Measurements from ENCODE around the gene ZNF319.

The ZNF319 gene

GRCh38 chr16:58029410-58029809 is 28.9 kb upstream of the ZNF319 start:
- Mint-ChIP-seq H3K9me3 (no peaks in the 10 kb centered on the region), H3K36me3 (ENCODE audit: low read depth) (no peaks in the 10 kb centered on the region), H3K4me1 (peaks cover 7% of the 10 kb centered on the region), H3K4me3 (no peak overlapping the region), H3K27ac (no peak overlapping the region), H3K27me3 (peaks cover 9% of the 10 kb centered on the region)
- DNase-seq (no peak), ATAC-seq (no peak)

- H3K4me1 Mint-ChIP-seq = peaks cover 8% of the 10 kb centered on the region
- H3K36me3 Mint-ChIP-seq (ENCODE audit: low read depth) = no peaks in the 10 kb centered on the region
- H3K9me3 Mint-ChIP-seq = no peaks in the 10 kb centered on the region
- H3K27ac Mint-ChIP-seq = no peak overlapping the region
- ATAC-seq (no peak), DNase-seq (no peak)
- peaks cover 9% of the 10 kb centered on the region for H3K27me3 Mint-ChIP-seq
- no peak overlapping the region for H3K4me3 Mint-ChIP-seq
These were observed 28.1 kb upstream of the ZNF319 start for GRCh38 chr16:58028541-58029070.

- ATAC-seq (no peak), DNase-seq (no peak)
- Mint-ChIP-seq H3K4me1 (peaks cover 8% of the 10 kb centered on the region), H3K4me3 (no peak overlapping the region), H3K36me3 (ENCODE audit: low read depth) (no peaks in the 10 kb centered on the region), H3K9me3 (no peaks in the 10 kb centered on the region), H3K27me3 (peaks cover 9% of the 10 kb centered on the region), H3K27ac (no peak overlapping the region)
These were observed 27.5 kb upstream of the ZNF319 start for GRCh38 chr16:58027916-58028455.

GRCh38 chr16:58027161-58027915 is 26.9 kb upstream of the ZNF319 start:
- ATAC-seq = no peak
- H3K36me3 Mint-ChIP-seq (ENCODE audit: low read depth) = no peaks in the 10 kb centered on the region
- DNase-seq = no peak
- peaks cover 8% of the 10 kb centered on the region for H3K4me1 Mint-ChIP-seq
- H3K4me3 Mint-ChIP-seq = no peak overlapping the region
- H3K27me3 Mint-ChIP-seq = peaks cover 9% of the 10 kb centered on the region
- no peaks in the 10 kb centered on the region for H3K9me3 Mint-ChIP-seq
- no peak overlapping the region for H3K27ac Mint-ChIP-seq

- Mint-ChIP-seq H3K27ac (no peak overlapping the region), H3K4me3 (peak overlapping the region; percentile 38), H3K27me3 (peaks cover 9% of the 10 kb centered on the region), H3K4me1 (peaks cover 8% of the 10 kb centered on the region), H3K36me3 (ENCODE audit: low read depth) (no peaks in the 10 kb centered on the region), H3K9me3 (no peaks in the 10 kb centered on the region)
- peak; percentile 13 for DNase-seq
- no peak for ATAC-seq
These were observed 26.3 kb upstream of the ZNF319 start for GRCh38 chr16:58026705-58027160.

GRCh38 chr16:58026139-58026704 is 25.8 kb upstream of the ZNF319 start:
- Mint-ChIP-seq H3K27me3 (peaks cover 9% of the 10 kb centered on the region), H3K4me3 (peak overlapping the region; percentile 38), H3K4me1 (peaks cover 8% of the 10 kb centered on the region), H3K36me3 (ENCODE audit: low read depth) (no peaks in the 10 kb centered on the region), H3K27ac (no peak overlapping the region), H3K9me3 (no peaks in the 10 kb centered on the region)
- ATAC-seq (no peak), DNase-seq (peak; percentile 13)

- Mint-ChIP-seq H3K4me3 (peak within 1 kb of the TSS; percentile 75), H3K36me3 (ENCODE audit: low read depth) (no peaks in the 10 kb centered on the region), H3K27ac (peak within 1 kb of the TSS; percentile 46), H3K9me3 (no peaks in the 10 kb centered on the region), H3K4me1 (peaks cover 11% of the 10 kb centered on the region), H3K27me3 (peaks cover 9% of the 10 kb centered on the region)
- ATAC-seq (peak; percentile 70), DNase-seq (peak; percentile 61)
These were observed 25.1 kb upstream of the ZNF319 start, which contains the start of gene MMP15 for GRCh38 chr16:58025351-58026138. TSS of gene MMP15 (plus strand) at chr16:58025754. CDS start at chr16:58026351, 597 bp downstream.

- Mint-ChIP-seq H3K4me3 (peak overlapping the region; percentile 75), H3K27me3 (peaks cover 9% of the 10 kb centered on the region), H3K9me3 (no peaks in the 10 kb centered on the region), H3K36me3 (ENCODE audit: low read depth) (no peaks in the 10 kb centered on the region), H3K27ac (peak overlapping the region; percentile 46), H3K4me1 (peaks cover 15% of the 10 kb centered on the region)
- DNase-seq = peak; percentile 15
- no peak for ATAC-seq
These were observed 24.2 kb upstream of the ZNF319 start for GRCh38 chr16:58024486-58025350.

GRCh38 chr16:58022601-58023371 is 22.3 kb upstream of the ZNF319 start:
- Mint-ChIP-seq H3K9me3 (no peaks in the 10 kb centered on the region), H3K27me3 (peaks cover 5% of the 10 kb centered on the region), H3K4me1 (peaks cover 15% of the 10 kb centered on the region), H3K27ac (no peak overlapping the region), H3K4me3 (no peak overlapping the region), H3K36me3 (ENCODE audit: low read depth) (no peaks in the 10 kb centered on the region)
- ATAC-seq (no peak), DNase-seq (no peak)

- Mint-ChIP-seq H3K4me1 (peaks cover 15% of the 10 kb centered on the region), H3K36me3 (ENCODE audit: low read depth) (no peaks in the 10 kb centered on the region), H3K4me3 (no peak overlapping the region), H3K27me3 (peaks cover 5% of the 10 kb centered on the region), H3K27ac (no peak overlapping the region), H3K9me3 (no peaks in the 10 kb centered on the region)
- ATAC-seq (no peak), DNase-seq (no peak)
These were observed 21.4 kb upstream of the ZNF319 start for GRCh38 chr16:58021661-58022551.

GRCh38 chr16:58020628-58021521 is 20.4 kb upstream of the ZNF319 start:
- Mint-ChIP-seq H3K9me3 (no peaks in the 10 kb centered on the region), H3K27ac (no peak overlapping the region), H3K4me1 (peaks cover 15% of the 10 kb centered on the region), H3K36me3 (ENCODE audit: low read depth) (no peaks in the 10 kb centered on the region), H3K4me3 (no peak overlapping the region), H3K27me3 (peaks cover 5% of the 10 kb centered on the region)
- DNase-seq (peak; percentile 67), ATAC-seq (no peak)
